HG03442 (cell line): ENCODE measurements around the gene PHLDB2.

Source experiments
- ATAC-seq: cut with Tn5 transposase; IDR thresholded peaks from one replicate; pipeline ENCODE4 v1.9.1; 2021; ENCODE audit warnings: mild to moderate bottlenecking, moderate library complexity; ENCODE audit not compliant: unreplicated experiment

The PHLDB2 gene

GRCh38 chr3:111981457-111981763, 122.3 kb downstream of the PHLDB2 start:
- ATAC-seq = no peak

DNA sequence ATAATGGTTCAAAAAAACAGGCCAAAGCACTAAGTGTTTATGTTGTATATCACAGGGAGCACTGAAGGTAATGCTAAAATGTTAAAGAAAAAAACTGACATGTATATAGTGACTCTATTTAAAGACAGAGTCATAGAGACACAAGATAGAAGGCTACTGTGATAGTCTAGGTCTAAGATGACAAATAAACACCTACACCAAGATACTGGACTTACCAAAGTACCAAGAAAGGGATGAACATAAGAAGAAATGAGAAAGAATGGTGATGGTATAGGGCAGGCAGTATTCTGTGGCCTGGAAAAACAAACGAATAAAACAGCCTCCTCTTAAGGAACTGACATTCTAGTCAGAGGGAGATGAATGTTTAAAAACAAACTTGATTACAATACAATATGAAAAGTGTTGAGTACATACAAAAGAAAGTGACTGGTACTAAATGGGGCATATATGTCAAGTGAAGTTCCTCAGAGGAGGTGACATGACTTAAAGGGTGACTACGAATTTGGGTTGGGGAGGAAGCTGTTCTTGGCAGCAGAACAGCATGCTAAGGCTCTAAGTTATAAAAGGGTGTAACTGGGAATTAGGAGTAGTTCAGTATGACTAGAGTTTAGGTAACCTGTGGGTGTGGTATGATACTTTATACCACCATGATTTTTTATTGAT, 125.7 kb downstream of the PHLDB2 start:
- ATAC-seq = no peak

DNA sequence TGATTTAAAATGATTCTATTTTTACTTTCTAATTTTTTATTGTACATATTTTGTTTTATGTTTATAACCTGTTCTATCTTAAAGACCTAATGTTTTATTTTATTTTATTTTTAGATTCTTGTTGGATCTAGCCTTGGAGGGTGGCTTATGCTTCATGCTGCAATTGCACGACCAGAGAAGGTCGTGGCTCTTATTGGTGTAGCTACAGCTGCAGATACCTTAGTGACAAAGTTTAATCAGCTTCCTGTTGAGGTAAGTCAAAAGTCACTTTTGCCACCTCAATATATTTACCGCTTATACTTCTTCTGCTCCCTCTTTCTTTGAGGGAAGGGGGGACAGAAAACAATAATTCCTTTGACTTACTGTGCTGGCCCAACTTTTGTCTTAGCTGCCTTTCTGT, 127.7 kb downstream of the PHLDB2 start:
- ATAC-seq = no peak

GRCh38 chr3:111989061-111989678, 130.1 kb downstream of the PHLDB2 start:
- ATAC-seq = peak; percentile 92

DNA sequence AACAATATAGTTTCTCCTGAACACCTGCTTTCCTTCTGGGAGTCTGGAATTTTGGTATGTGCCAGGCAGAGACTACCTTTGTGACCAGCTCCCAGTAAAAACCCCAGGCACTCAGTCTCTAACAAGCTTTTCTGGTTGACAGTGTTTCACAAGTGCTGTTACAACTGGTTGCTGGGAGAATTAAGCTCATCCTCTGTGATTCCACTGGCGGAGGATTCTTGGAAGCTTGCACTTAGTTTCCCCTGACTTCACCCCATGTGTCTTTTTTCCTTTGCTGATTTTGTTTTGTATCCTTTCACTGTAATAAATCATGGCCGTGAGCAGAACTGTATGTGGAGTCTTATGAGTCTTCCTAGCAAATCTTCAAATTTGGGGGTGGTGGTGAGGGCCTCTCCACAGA, 134.0 kb downstream of the PHLDB2 start:
- ATAC-seq = no peak

DNA sequence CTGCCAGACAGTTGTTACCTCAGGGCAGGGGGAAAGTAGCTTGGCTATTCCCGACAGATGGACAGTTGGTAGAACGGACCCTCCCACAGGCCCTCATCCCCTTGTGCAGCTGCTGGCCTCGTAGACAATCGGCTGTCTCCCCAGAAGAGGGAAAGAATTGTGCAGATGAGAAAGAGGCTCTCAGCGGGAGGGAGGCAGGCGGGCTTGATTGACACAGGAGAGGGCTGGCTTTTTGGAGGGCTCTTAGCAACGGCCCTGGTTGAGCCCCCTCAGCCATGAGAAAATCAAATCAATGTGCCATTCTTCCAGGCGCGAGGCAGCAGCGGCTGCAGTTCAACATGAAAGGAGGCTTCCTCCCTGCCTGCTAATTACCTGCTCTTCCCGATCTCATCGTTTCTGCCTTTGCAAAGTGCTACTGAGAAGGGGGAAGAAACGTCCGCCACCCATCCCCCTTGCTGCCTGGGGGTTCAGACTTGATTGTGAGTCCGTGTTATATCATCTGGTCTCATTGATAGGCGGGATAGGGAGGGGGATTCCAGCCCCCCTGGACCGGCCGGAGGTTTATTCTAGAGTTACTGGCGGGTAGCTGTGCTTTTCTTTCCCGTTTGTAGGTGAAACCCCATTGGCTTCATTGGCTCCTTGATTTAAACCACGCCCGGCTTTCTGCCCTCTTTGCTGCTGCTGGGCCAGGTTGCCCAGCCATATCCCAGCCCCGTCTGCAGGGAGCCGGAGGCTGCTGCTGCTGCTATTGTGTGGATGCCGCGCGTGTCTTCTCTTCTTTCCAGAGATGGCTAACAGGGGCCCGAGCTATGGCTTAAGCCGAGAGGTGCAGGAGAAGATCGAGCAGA, 139.8 kb downstream of the PHLDB2 start, which contains the start of gene TAGLN3:
TAGLN3 (plus strand) TSS at position 287 of the 848 bp plus-strand sequence; CDS start at position 788, 501 bp downstream.
- peak; percentile 43 for ATAC-seq

DNA sequence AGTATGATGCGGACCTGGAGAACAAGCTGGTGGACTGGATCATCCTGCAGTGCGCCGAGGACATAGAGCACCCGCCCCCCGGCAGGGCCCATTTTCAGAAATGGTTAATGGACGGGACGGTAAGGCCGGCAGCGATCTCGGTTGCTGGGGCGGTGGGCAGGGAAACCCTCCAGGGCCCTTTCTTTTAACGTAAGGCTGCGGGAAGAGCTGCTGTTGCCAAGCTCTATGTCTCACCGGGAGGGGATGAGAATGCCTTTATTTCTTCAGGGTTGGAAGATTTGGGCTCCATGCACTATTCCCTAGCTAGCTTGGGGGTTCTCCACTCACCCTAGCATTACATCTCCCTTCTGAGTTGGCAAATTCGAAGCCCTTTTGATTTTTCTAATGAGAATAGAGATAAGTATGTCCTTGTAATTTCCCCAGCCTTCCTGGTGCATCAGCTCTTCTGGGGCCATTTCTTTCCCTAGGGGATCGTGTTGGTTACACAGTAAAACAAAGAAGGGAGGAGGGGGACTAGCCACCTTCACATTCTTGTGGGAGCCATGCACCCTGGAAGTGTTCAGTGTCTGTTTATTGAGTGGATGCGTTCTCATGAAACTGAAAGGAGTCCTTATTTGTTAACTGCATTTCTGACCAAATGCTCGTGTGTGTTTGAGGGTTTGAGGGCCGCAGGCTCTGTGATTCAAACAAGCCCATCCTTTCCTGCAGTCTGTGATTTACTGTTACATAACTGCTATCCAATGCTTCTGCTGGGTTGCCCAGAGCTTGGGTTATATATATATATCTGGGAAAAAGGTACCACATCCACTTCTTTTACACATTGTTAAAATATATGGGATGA, 140.6 kb downstream of the PHLDB2 start:
- no peak for ATAC-seq

DNA sequence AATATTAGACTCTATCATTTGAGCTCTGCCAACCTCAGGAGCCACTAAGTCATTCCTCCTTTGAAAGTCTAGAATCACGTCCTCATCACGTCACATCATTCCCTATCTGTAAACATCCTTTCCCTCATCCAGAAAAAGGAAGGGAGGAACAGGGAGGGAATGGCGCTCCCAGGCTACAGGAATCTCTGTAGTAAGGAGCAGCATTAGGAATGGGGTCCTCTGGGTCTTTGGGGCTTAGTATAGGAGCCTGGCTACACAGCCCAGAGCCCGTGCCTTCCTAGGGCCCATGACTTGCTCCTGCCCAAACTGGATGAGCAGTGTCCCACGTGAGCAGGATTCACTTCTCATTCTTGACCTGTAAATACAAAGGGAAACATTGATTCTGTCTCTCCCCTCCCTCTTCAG, 141.3 kb downstream of the PHLDB2 start:
- no peak for ATAC-seq

- ATAC-seq = no peak
Observed at GRCh38 chr3:112000966-112001365, 141.9 kb downstream of the PHLDB2 start.

- no peak for ATAC-seq
Observed at GRCh38 chr3:112001526-112001925, 142.5 kb downstream of the PHLDB2 start.

DNA sequence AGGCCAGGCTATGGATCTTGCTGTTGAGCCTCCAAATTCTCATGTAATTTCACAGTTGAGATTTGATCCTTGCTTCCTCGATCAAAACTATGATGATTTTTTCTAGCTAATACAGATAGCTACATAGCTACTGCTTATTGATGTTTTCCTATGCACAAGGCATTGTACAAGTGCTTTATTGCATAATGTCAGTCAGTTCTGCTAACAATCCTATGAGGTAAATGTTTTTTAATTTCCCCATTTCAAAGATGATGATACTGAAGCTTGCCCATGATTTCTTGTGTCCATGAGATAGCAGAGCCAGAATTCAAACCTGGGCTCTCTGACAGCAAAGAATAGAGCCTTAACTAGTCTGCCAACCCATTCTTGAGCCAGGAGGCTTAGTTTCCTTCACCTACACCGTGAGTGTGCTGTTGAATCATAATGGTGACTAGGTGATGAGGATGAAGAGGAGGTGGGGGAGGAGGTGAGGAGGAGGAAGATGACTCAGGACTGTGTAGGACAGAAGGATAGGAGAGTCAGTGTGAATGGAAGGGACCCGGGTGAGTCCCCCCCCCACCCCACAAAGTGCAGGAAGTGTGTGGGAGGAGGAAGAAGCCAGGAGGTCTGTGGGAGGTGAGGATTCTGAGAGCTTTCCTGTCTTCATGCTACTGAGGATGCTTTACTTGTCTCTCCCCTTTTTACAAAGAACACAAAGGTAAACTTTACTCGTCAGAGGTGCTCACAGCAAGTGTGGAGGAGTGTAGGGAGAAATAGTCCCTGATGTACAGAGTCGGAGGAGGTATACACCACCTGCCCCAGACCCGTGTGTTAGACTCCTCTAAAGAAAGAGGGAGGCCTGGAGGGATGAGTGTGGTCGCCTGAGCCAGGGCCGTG, 143.3 kb downstream of the PHLDB2 start:
- ATAC-seq = no peak

DNA sequence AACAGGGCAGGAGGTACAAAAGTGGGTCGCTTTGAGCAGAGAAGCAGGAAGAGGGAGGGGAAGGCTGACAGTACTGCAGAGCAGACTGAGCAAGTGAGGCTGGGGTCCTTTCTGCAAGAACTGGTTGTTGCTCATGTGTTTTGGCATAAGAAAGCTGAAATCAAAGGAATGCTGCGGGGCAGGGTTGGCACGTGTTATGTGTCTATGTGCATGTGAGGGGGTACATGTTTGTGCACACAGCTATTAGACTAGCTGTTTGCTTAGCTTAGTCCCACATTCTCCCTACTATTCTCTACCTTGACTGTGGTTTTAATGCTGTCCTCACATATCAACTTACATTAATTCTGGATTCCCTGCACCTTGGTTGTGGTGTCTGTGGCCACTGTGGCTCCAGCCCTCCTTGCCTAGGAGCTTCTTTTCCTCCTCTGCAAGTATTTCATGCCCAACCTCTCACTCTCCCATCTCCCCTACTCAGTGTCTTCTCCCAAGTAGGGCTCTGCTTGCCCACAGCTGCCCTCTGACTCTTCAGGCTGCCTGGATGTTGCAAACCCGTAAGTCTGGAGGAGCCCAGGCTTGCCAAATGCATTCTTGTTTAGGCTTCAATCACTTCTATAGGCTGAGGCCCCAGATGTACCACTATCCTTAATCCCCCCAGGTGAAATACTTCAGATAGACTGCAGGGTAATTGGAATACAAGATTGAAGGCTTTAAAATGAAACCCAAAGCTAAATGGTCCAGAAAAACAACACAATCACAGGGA, 144.4 kb downstream of the PHLDB2 start:
- no peak for ATAC-seq

GRCh38 chr3:112004187-112004586, 145.1 kb downstream of the PHLDB2 start:
- no peak for ATAC-seq

DNA sequence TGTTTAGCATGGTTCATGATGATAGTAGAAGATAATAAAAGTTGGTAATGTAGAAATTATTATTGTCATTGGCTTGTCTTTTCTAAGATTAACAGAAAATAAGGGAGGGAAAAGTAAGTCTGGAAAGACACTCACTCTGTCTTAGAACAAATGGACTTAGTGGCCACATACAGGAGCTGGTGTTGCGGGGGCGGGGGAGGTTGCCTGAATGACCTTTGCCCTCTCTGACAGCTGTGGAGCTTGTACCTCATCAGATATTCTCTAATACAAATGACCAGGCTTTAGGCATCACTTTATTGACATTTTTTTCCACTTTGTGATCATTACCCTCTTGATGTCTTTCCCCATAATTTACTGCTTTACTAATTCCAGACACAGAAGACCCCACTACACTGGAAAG, 145.6 kb downstream of the PHLDB2 start:
- no peak for ATAC-seq

- no peak for ATAC-seq
Observed at GRCh38 chr3:112005091-112005672, 146.1 kb downstream of the PHLDB2 start.

GRCh38 chr3:112007633-112008032, 148.6 kb downstream of the PHLDB2 start:
- no peak for ATAC-seq

DNA sequence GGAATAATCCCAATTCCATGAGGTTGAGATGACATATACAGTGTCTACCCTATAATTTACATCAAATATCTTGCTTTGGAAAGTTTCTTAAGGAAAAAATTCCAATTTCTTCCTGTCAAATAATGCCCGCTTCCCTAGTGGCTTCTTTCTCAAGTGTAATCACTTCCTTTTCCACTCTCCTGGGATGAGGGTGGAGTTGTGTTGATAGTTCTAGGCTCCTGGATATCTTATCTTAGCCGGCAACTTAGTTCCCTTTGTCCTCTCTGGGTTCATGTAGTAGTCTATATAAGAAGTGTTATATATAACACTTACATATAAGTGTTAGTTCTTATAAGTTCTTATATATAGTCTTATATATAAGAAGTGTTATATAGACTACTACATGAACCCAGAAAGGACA, 150.6 kb downstream of the PHLDB2 start:
- no peak for ATAC-seq

- no peak for ATAC-seq
Observed at GRCh38 chr3:112010636-112011035, 151.6 kb downstream of the PHLDB2 start.

GRCh38 chr3:112011376-112011940, 152.4 kb downstream of the PHLDB2 start:
- ATAC-seq = no peak
